ENCODE results near the gene PAK3. TPM values are rescaled to one million over a fixed set of nuclear protein-coding genes. Genes with fewer than 3 reads are reported as not detected.

Gene PAK3
- total and polyA plus RNA-seq, 4 donors = 0.03 to 0.79 (median 0.26) TPM

- Histone ChIP-seq H3K36me3 (ENCODE audit: control insufficient read depth in 4 of 4, insufficient read depth in 3 of 4, low read depth in 1 of 4, low read length in 3 of 4) (no peaks in the 10 kb centered on the region), H3K4me1 (ENCODE audit: control insufficient read depth in 4 of 4, insufficient read depth in 4 of 4, low read length in 3 of 4) (peaks cover 0 to 8% (median 0%) of the 10 kb centered on the region in 4 donors), H3K9me3 (ENCODE audit: control insufficient read depth in 4 of 4, low read length in 3 of 4) (no peaks in the 10 kb centered on the region), H3K27ac (ENCODE audit: low read depth in 1 of 2, low read length in 2 of 2) (no peak overlapping the region), H3K27me3 (ENCODE audit: control insufficient read depth in 4 of 4, insufficient read depth in 4 of 4, low read length in 3 of 4) (no peaks in the 10 kb centered on the region), H3K4me3 (ENCODE audit: low read depth in 1 of 3, low read length in 3 of 3) (no peak overlapping the region), H3K9ac (ENCODE audit: low read depth in 1 of 2, low read length in 2 of 2) (no peak overlapping the region)
- no peak for DNase-seq (ENCODE audit: low spot score)
- TF ChIP-seq MAX (IDR thresholded peaks at IDR 0.05) (no peak), GABPA (IDR thresholded peaks at IDR 0.05 in 1 of 2, conservative IDR thresholded peaks at IDR 0.05 in 1 of 2) (no peak), FOXA1 (IDR thresholded peaks at IDR 0.05) (no peak), RXRA (IDR thresholded peaks at IDR 0.05) (no peak), YY1 (IDR thresholded peaks at IDR 0.05) (no peak), CTCF (IDR thresholded peaks at IDR 0.05; ENCODE audit: low read depth, low read length, missing input control) (peak; percentile 42), RAD21 (IDR thresholded peaks at IDR 0.05) (peak; percentile 54 to 75), HNF4A (conservative IDR thresholded peaks at IDR 0.05) (no peak), HNF4G (IDR thresholded peaks at IDR 0.05) (no peak), TAF1 (conservative IDR thresholded peaks at IDR 0.05) (no peak), EGR1 (IDR thresholded peaks at IDR 0.05; ENCODE audit: low read depth in 2 of 2) (no peak), ZBTB33 (IDR thresholded peaks at IDR 0.05) (no peak)
- 22% methylated on average over 5 of the region's 5 CpGs for WGBS
Observed at GRCh38 chrX:111100191-111100590, 4.2 kb downstream of the PAK3 start.

GRCh38 chrX:111101580-111101979 is 5.6 kb downstream of the PAK3 start:
- no peaks in the 10 kb centered on the region for H3K4me1 ChIP-seq (ENCODE audit: control insufficient read depth in 4 of 4, insufficient read depth in 4 of 4, low read length in 3 of 4)
- no peak overlapping the region for H3K4me3 ChIP-seq (ENCODE audit: low read depth in 1 of 3, low read length in 3 of 3)
- WGBS = 94% methylated on average over 2 of the region's 2 CpGs
- no peak overlapping the region for H3K27ac ChIP-seq (ENCODE audit: low read depth in 1 of 2, low read length in 2 of 2)
- no peak overlapping the region for H3K9ac ChIP-seq (ENCODE audit: low read depth in 1 of 2, low read length in 2 of 2)
- no peaks in the 10 kb centered on the region for H3K36me3 ChIP-seq (ENCODE audit: control insufficient read depth in 4 of 4, insufficient read depth in 3 of 4, low read depth in 1 of 4, low read length in 3 of 4)
- H3K27me3 ChIP-seq (ENCODE audit: control insufficient read depth in 4 of 4, insufficient read depth in 4 of 4, low read length in 3 of 4) = no peaks in the 10 kb centered on the region
- DNase-seq (ENCODE audit: low spot score) = no peak
- H3K9me3 ChIP-seq (ENCODE audit: control insufficient read depth in 4 of 4, low read length in 3 of 4) = no peaks in the 10 kb centered on the region
- no peak for TF ChIP-seq CTCF (IDR thresholded peaks at IDR 0.05; ENCODE audit: low read depth, low read length, missing input control)

- Histone ChIP-seq H3K4me1 (ENCODE audit: control insufficient read depth in 4 of 4, insufficient read depth in 4 of 4, low read length in 3 of 4) (no peaks in the 10 kb centered on the region), H3K9me3 (ENCODE audit: control insufficient read depth in 4 of 4, low read length in 3 of 4) (no peaks in the 10 kb centered on the region), H3K4me3 (ENCODE audit: low read depth in 1 of 3, low read length in 3 of 3) (no peak overlapping the region), H3K27me3 (ENCODE audit: control insufficient read depth in 4 of 4, insufficient read depth in 4 of 4, low read length in 3 of 4) (no peaks in the 10 kb centered on the region), H3K36me3 (ENCODE audit: control insufficient read depth in 4 of 4, insufficient read depth in 3 of 4, low read depth in 1 of 4, low read length in 3 of 4) (no peaks in the 10 kb centered on the region), H3K27ac (ENCODE audit: low read depth in 1 of 2, low read length in 2 of 2) (no peak overlapping the region), H3K9ac (ENCODE audit: low read depth in 1 of 2, low read length in 2 of 2) (no peak overlapping the region)
- no peak for DNase-seq (ENCODE audit: low spot score)
- WGBS = 98% methylated on average over 1 of the region's 1 CpG
- no peak for TF ChIP-seq SP1 (IDR thresholded peaks at IDR 0.05)
- no peak for TF ChIP-seq TAF1 (conservative IDR thresholded peaks at IDR 0.05)
- TF ChIP-seq HNF4A (conservative IDR thresholded peaks at IDR 0.05) = no peak
- TF ChIP-seq NR2F2 (IDR thresholded peaks at IDR 0.05) = no peak
Observed at GRCh38 chrX:111102636-111103035, 6.6 kb downstream of the PAK3 start.
